PC-9 (cell line): ENCODE data around the gene NUB1.

Source experiments
- CTCF ChIP-seq: fragments of 200-600 bp; sonication (generic); conservative IDR thresholded peaks from 2 replicates; pipeline ENCODE4 v1.6.1; 2017; ENCODE audit warnings: mixed run types, antibody characterized with exemption, mild to moderate bottlenecking, moderate library complexity
- EZH2 ChIP-seq: fragments of 200-600 bp; sonication (generic); IDR thresholded peaks from 2 replicates; pipeline ENCODE4 v1.8.0; 2017; ENCODE audit warnings: antibody characterized with exemption, low read depth

- TF ChIP-seq CTCF (no peak), EZH2 (no peak)
Observed at GRCh38 chr7:151423936-151424335, 82.3 kb downstream of the NUB1 start.
